Erythroblast (primary cell): ENCODE data around the gene TTC28.

Experiments used
- DNase-seq, 2 experiments: peaks; one replicate each; lab custom pipeline; 2025; lab: John Stamatoyannopoulos, UW
- GATA1 ChIP-seq: IDR thresholded peaks from 2 replicates; pipeline ENCODE4 v1.6.1; 2011; ENCODE audit warnings: low read depth, mild to moderate bottlenecking, control low read depth, low read length, moderate library complexity
- POLR2A ChIP-seq: IDR thresholded peaks from 2 replicates; pipeline ENCODE4 v1.6.1; 2011; ENCODE audit warnings: mild to moderate bottlenecking, low read length

TTC28 gene

GRCh38 chr22:28027453-28028448, 651.9 kb downstream of the TTC28 start:
- DNase-seq, result no peak
- no peak for TF ChIP-seq GATA1
- TF ChIP-seq POLR2A, result no peak

DNA sequence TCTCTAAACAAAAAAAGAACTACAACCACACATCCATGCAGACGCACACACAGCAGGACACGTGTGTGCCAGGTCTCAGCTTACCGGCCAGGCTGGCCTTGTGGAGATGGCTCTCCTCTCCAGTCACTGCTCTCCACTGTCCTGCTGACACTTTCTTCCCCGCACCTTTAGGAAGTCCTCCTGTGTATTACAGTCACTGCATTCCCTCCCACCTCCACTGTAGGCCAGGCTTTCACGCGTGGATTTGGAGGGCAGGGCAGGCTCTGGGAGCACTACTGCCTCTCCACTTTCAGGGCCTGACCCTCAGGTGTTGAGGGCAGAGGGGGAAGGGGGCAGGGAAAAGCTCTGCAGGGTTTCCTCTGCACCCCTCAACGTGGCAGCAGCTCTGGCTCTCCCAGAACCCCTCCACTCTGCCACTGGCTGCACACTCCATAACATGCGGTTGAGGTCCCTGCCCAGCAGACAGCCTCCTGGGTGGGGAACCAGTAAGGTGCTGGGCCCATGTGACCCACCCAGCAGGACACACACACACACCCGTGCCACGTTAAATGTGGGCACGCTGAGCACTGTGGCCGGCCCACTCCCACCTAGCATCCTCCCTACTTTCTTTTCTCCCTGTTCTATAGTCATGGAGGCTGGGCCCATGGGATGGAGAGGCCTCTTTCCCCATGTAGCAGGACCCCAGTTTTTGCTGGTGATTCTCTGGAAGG, 653.6 kb downstream of the TTC28 start:
- TF ChIP-seq POLR2A, result no peak
- no peak for TF ChIP-seq GATA1
- DNase-seq, result no peak

DNA sequence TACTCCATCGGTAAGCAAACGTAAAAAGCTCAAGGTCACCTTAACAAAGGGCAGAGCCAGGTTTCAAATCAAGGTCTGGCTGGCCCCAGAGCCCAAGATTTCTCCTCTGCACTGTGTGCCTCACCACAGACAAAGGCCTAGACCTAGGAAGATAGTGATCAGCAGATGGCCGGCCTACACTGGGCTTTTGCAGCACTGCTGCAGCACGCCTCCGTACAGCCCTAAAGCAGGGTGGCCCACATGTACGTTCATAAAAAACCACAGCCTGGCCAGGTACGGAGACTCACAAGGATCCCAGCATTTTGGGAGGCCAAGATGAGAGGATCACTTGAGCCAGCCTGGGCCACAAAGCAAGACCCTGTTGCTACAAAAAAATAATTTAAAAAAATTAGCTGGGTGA, 654.3 kb downstream of the TTC28 start:
- TF ChIP-seq POLR2A (no peak), GATA1 (no peak)
- DNase-seq, result peak in 1 of 2 experiments; percentile 47

GRCh38 chr22:28024422-28024888, 655.2 kb downstream of the TTC28 start:
- TF ChIP-seq POLR2A (no peak), GATA1 (no peak)
- no peak for DNase-seq

GRCh38 chr22:28023774-28024173, 655.9 kb downstream of the TTC28 start:
- DNase-seq, result peak in 1 of 2 experiments; percentile 24
- TF ChIP-seq POLR2A (no peak), GATA1 (no peak)

DNA sequence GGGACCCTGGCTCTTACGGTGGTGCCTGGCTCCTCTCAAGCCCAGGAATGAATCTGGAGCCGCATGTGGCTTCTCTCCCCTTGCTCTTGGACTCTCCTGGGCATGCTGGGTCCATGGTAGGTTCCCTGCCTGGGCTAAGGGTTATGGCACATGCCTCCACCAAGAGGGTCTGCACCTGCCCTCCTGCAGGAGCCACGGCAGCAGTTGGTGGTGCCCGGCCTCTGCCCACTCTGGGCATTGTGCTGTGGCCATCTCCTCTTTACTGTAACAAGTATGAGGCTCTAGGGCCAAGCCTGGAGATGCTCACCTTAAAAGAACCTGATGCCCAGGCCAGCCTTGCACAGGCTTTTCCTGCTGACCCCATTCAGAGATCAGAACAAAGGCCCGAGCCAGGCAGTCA, 656.6 kb downstream of the TTC28 start:
- DNase-seq, result no peak
- TF ChIP-seq GATA1 (no peak), POLR2A (no peak)

DNA sequence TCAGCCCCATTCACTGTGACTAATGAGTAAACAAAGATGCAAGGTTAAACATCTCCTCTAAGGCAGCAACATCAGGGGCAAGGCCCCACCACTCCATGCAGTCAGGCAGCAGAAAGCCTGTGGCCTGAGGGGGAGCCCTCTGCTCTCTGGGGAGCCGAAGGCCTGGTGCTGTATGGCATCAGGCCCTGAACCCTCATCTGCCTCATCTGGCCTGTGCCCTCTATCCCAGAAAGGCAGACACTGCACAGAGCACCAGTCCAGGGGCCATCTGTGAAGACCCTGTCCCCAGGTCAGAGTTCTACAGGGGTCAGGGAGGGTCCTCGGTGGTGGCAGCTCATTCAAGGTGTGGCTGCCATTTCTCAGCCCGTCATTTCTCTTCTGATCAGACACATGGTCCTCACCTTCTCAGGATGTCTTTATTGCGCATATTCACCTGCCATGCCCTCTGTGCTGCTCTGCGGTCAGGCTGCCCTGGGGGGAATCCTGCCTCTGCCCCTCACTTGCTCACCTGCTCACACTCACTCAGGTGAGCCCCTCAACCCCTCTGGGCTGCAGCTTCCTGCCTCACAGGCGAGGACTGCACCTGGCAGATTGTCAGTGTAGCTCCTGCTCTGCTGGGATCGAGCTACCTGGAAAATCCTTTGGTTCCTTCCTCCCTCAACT, 657.5 kb downstream of the TTC28 start:
- TF ChIP-seq POLR2A (no peak), GATA1 (no peak)
- no peak for DNase-seq

GRCh38 chr22:28021116-28021997, 658.3 kb downstream of the TTC28 start:
- no peak for DNase-seq
- TF ChIP-seq POLR2A, result no peak
- no peak for TF ChIP-seq GATA1

DNA sequence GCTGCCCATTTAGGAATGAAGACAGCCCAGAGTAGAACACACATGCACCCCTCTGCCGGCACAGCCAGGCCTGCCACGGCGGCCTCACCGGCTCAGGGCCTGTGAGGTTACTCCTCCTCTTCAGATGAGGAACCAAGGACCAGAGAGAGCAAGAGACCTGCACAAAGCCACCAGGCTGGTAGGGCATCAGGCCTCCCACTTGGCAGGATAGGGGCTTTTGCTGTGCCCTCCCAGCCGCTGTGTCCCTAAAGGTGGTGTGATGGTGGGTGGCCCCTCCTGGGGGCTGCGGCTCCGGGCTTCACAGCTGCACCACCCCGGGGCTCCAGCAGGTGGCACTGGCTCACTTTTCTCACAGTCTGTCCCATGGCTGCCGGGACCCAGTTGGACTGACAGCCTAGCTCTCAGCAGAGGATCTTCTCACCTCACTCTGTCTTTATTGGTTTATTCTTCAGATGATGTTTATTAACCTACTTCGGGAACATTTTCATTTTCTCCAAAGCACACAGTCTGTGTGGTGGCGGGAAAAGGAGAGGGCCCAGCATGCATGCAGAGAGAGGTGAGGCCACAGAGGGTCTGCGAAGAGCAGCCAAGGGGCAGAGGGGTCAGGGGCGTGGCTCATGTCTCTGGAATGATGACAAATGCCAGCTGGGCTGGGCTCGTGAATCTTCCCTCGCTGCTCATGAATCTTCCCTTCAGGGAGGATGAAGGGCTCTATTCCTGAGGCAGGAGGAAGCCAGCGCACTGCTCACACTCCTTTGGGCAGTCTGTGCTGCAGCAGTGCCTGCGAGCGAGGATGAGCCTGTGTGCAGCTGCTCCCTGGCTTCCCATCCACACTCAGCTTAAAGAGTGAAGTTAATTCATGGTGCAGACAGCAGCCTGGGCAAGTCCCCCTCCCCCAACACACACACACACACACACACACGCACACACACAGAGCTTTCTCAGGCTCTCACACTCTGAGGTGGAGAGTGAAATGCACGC, 659.5 kb downstream of the TTC28 start:
- no peak for TF ChIP-seq GATA1
- TF ChIP-seq POLR2A, result no peak
- peak; percentile 50 to 68 for DNase-seq

GRCh38 chr22:28019360-28019759, 660.3 kb downstream of the TTC28 start:
- TF ChIP-seq GATA1, result no peak
- TF ChIP-seq POLR2A, result no peak
- DNase-seq, result no peak

GRCh38 chr22:28018461-28018927, 661.1 kb downstream of the TTC28 start:
- no peak for DNase-seq
- TF ChIP-seq GATA1 (no peak), POLR2A (no peak)
